Measurements from ENCODE around the gene CHMP5. TPM values are rescaled to one million over a fixed set of nuclear protein-coding genes. Genes with fewer than 3 reads are reported as not detected.

The CHMP5 gene
- polyA plus RNA-seq, 1 donor (not counting 4 experiments of a cell fraction or from before 2014, with no cell fraction given) = 132 TPM

DNA sequence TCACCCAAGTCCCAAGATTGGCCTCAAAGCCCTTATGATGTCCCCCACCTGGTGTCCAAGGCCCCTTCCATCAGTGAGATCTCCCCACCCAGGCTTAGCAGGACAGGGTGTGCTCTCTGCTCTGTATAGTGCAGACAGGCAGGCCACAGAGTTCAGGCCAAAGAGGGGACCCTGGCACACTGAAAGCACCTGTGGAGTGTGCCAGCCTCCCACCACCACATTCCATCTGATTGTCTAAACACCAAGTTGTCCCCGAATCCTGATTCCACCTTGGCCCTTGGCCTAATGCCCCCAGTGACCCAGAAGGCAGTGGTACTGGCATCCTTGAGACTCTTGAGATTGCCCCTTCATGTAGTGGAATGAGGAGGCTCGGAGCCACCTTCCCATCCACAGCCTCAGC lies 19.5 kb upstream of the CHMP5 start:
- Histone ChIP-seq H3K27me3 (ENCODE audit: control insufficient read depth, extremely low read depth, insufficient read depth, low read length) (no peaks in the 10 kb centered on the region), H2AFZ (ENCODE audit: control insufficient read depth, low read length) (no peak overlapping the region), H3K4me3 (ENCODE audit: control insufficient read depth in 2 of 3, extremely low read depth in 1 of 3, insufficient read depth in 2 of 3, low read depth in 1 of 3, low read length in 3 of 3) (no peak overlapping the region), H3K9me1 (ENCODE audit: control insufficient read depth, extremely low read depth, insufficient read depth, low read length) (no peaks in the 10 kb centered on the region), H4K20me1 (ENCODE audit: control insufficient read depth, extremely low read depth, insufficient read depth, low read length) (no peaks in the 10 kb centered on the region), H3K36me3 (ENCODE audit: control insufficient read depth in 2 of 2, extremely low read depth in 1 of 2, insufficient read depth in 2 of 2, low read length in 2 of 2) (peaks cover 2 to 6% of the 10 kb centered on the region in 2 experiments), H3K4me1 (ENCODE audit: control insufficient read depth, extremely low read depth, insufficient read depth, low read length) (peaks cover 4% of the 10 kb centered on the region), H3K27ac (ENCODE audit: control insufficient read depth, insufficient read depth, low read length) (no peak overlapping the region), H3K4me2 (ENCODE audit: control insufficient read depth, extremely low read depth, insufficient read depth, low read depth, low read length) (no peak overlapping the region), H3K79me2 (ENCODE audit: control insufficient read depth, insufficient read depth, low read length) (no peaks in the 10 kb centered on the region), H3K9me3 (ENCODE audit: control insufficient read depth, low read depth, low read length) (no peaks in the 10 kb centered on the region), H3K9ac (ENCODE audit: control insufficient read depth, extremely low read depth, insufficient read depth, low read length) (no peak overlapping the region)
- DNase-seq (ENCODE audit: low read depth, low spot score) (no peak), FAIRE-seq (no peak)
- TF ChIP-seq, protein P1, sequence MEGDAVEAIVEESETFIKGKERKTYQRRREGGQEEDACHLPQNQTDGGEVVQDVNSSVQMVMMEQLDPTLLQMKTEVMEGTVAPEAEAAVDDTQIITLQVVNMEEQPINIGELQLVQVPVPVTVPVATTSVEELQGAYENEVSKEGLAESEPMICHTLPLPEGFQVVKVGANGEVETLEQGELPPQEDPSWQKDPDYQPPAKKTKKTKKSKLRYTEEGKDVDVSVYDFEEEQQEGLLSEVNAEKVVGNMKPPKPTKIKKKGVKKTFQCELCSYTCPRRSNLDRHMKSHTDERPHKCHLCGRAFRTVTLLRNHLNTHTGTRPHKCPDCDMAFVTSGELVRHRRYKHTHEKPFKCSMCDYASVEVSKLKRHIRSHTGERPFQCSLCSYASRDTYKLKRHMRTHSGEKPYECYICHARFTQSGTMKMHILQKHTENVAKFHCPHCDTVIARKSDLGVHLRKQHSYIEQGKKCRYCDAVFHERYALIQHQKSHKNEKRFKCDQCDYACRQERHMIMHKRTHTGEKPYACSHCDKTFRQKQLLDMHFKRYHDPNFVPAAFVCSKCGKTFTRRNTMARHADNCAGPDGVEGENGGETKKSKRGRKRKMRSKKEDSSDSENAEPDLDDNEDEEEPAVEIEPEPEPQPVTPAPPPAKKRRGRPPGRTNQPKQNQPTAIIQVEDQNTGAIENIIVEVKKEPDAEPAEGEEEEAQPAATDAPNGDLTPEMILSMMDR (optimal IDR thresholded peaks at IDR 0.05 in 1 of 3, IDR thresholded peaks at IDR 0.05 in 1 of 3, conservative IDR thresholded peaks at IDR 0.05 in 1 of 3; ENCODE audit: extremely low read depth in 1 of 3, insufficient read depth in 2 of 3, low read length in 3 of 3) = no peak
- no peak for TF ChIP-seq EZH2 (IDR thresholded peaks at IDR 0.05; ENCODE audit: low read length)
- dilution Hi-C loops (cut with MboI; ENCODE audit: extremely low pct_ligation_motif_present, low sequenced_read_pairs) = no loop called here

DNA sequence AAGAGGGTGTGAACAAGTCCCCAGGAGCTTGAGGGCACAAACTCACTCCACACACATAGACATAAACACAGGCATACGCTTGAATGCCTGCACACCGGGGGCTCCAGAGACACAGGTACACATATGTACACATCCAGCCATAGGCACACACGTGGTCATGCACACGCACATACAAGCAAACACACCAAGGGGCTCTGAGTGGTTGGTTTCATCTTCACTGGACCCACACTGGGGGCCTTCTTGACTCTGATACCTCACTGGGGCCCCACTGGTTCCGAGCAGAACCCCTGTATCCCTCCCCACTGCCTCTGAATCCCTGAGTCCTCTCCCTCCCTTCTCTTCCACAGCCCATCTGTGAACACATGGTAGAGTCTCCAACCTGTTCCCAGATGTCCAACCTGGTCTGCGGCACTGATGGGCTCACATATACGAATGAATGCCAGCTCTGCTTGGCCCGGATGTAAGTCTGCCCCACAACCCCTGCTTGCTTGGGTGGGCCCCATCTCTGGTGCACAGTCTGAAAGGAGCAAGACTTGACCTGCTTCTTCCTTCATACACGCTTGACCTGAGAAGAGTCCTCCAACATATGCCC lies 18.5 kb upstream of the CHMP5 start:
- TF ChIP-seq, protein P1 (optimal IDR thresholded peaks at IDR 0.05 in 1 of 3, IDR thresholded peaks at IDR 0.05 in 1 of 3, conservative IDR thresholded peaks at IDR 0.05 in 1 of 3; ENCODE audit: extremely low read depth in 1 of 3, insufficient read depth in 2 of 3, low read length in 3 of 3) = no peak
- TF ChIP-seq EZH2 (IDR thresholded peaks at IDR 0.05; ENCODE audit: low read length) = no peak
- no peaks in the 10 kb centered on the region for H4K20me1 ChIP-seq (ENCODE audit: control insufficient read depth, extremely low read depth, insufficient read depth, low read length)
- peaks cover 2 to 6% of the 10 kb centered on the region in 2 experiments for H3K36me3 ChIP-seq (ENCODE audit: control insufficient read depth in 2 of 2, extremely low read depth in 1 of 2, insufficient read depth in 2 of 2, low read length in 2 of 2)
- no peak for DNase-seq (ENCODE audit: low read depth, low spot score)
- FAIRE-seq = no peak
- H3K27ac ChIP-seq (ENCODE audit: control insufficient read depth, insufficient read depth, low read length) = no peak overlapping the region
- H3K9me1 ChIP-seq (ENCODE audit: control insufficient read depth, extremely low read depth, insufficient read depth, low read length) = no peaks in the 10 kb centered on the region
- peaks cover 9% of the 10 kb centered on the region for H3K4me1 ChIP-seq (ENCODE audit: control insufficient read depth, extremely low read depth, insufficient read depth, low read length)
- H3K9ac ChIP-seq (ENCODE audit: control insufficient read depth, extremely low read depth, insufficient read depth, low read length) = no peak overlapping the region
- dilution Hi-C loops (cut with MboI; ENCODE audit: extremely low pct_ligation_motif_present, low sequenced_read_pairs) = no loop called here
- H3K9me3 ChIP-seq (ENCODE audit: control insufficient read depth, low read depth, low read length) = no peaks in the 10 kb centered on the region
- H2AFZ ChIP-seq (ENCODE audit: control insufficient read depth, low read length) = no peak overlapping the region
- H3K27me3 ChIP-seq (ENCODE audit: control insufficient read depth, extremely low read depth, insufficient read depth, low read length) = no peaks in the 10 kb centered on the region
- no peak overlapping the region for H3K4me3 ChIP-seq (ENCODE audit: control insufficient read depth in 2 of 3, extremely low read depth in 1 of 3, insufficient read depth in 2 of 3, low read depth in 1 of 3, low read length in 3 of 3)
- no peak overlapping the region for H3K4me2 ChIP-seq (ENCODE audit: control insufficient read depth, extremely low read depth, insufficient read depth, low read depth, low read length)
- H3K79me2 ChIP-seq (ENCODE audit: control insufficient read depth, insufficient read depth, low read length) = no peaks in the 10 kb centered on the region
